A549 (cell line): ENCODE measurements around the gene MLKL. TPM values are rescaled to one million over a fixed set of nuclear protein-coding genes. Genes with fewer than 3 reads are reported as not detected.

Source experiments
- ATAC-seq, 2 experiments: fragments of 200-7000 bp in 1 of 2; fragments of >200 bp in 1 of 2; cut with Nextera tagmentation in 1 of 2; cut with Tn5 transposase in 1 of 2; 3 replicates each; pipeline versions ENCODE4 v1.8.0 to v1.9.1; 2018 to 2020; ENCODE audit warnings: mild to moderate bottlenecking in 1 of 2, moderate library complexity in 1 of 2
- CTCF ChIA-PET: fragments of 300-600 bp; sonication (Branson Sonifier 250); formaldehyde crosslinking; extraction: SDS; loops from one replicate; lab custom pipeline; 2021; ENCODE audit warnings: antibody characterized with exemption, inconsistent platforms; lab: Yijun Ruan, JAX
- POLR2A ChIA-PET: fragments of 350-600 bp; formaldehyde crosslinking; extraction: SDS; loops from one replicate; lab custom pipeline; 2021; ENCODE audit warnings: antibody characterized with exemption, inconsistent platforms; lab: Yijun Ruan, JAX
- DNase-seq, 2 experiments: peaks; one replicate each; pipeline versions ENCODE4 v3.0.0 to v3.0.0-alpha.2; 2011 to 2016; ENCODE audit warnings: low read depth in 1 of 2, low spot score in 1 of 2
- FAIRE-seq: peaks from 2 replicates; lab custom pipeline; 2011; peaks lifted over from hg19 to GRCh38; lab: Jason Lieb, UNC
- H3K27ac ChIP-seq, 2 experiments: fragments of >200 bp; sonication (Bioruptor Twin); formaldehyde crosslinking; 3 replicates each; pipeline ENCODE4 v1.5.1; 2016 to 2017
- H3K4me1 ChIP-seq: fragments of >200 bp; sonication (Bioruptor Twin); formaldehyde crosslinking; 3 replicates; pipeline ENCODE4 v1.6.1; 2016
- H3K4me2 ChIP-seq: fragments of >200 bp; sonication (Bioruptor Twin); formaldehyde crosslinking; 3 replicates; pipeline ENCODE4 v1.6.1; 2016
- H3K4me3 ChIP-seq: fragments of >200 bp; sonication (Bioruptor Twin); formaldehyde crosslinking; 3 replicates; pipeline ENCODE4 v1.5.1; 2016
- H3K9me3 ChIP-seq: fragments of >200 bp; sonication (Bioruptor Twin); formaldehyde crosslinking; 3 replicates; pipeline ENCODE4 v1.6.1; 2016
- CEBPB ChIP-seq, 2 experiments: fragments of >200 bp in 1 of 2; sonication (Bioruptor Twin) in 1 of 2; formaldehyde crosslinking in 1 of 2; IDR thresholded peaks; 2 replicates each; pipeline ENCODE4 v1.6.1; 2012 to 2016
- EHF ChIP-seq: fragments of 250-450 bp; sonication (Bioruptor Pico); IDR thresholded peaks from 2 replicates; pipeline ENCODE4 v1.5.0; 2020; ENCODE audit warnings: mild to moderate bottlenecking
- HES2 ChIP-seq: fragments of >200 bp; sonication (Bioruptor Twin); formaldehyde crosslinking; IDR thresholded peaks from 2 replicates; pipeline ENCODE4 v1.6.1; 2016
- JUN ChIP-seq, 2 experiments: fragments of >200 bp; sonication (Bioruptor Twin); formaldehyde crosslinking; IDR thresholded peaks; 2 replicates in 1 of 2; 3 replicates in 1 of 2; pipeline ENCODE4 v1.6.1; 2016 to 2017
- KDM1A ChIP-seq: fragments of 200-600 bp; sonication (generic); IDR thresholded peaks from 2 replicates; pipeline ENCODE4 v1.6.1; 2016; ENCODE audit warnings: low read depth, mild to moderate bottlenecking
- KDM5A ChIP-seq: fragments of 200-600 bp; sonication (generic); IDR thresholded peaks from 2 replicates; pipeline ENCODE4 v1.6.1; 2016; ENCODE audit warnings: antibody characterized with exemption, mild to moderate bottlenecking
- PBX3 ChIP-seq: IDR thresholded peaks from 2 replicates; pipeline ENCODE4 v1.6.1; 2012
- RAD21 ChIP-seq, 2 experiments: fragments of >200 bp in 1 of 2; sonication (Bioruptor Twin) in 1 of 2; formaldehyde crosslinking in 1 of 2; IDR thresholded peaks in 1 of 2; conservative IDR thresholded peaks in 1 of 2; 2 replicates in 1 of 2; 3 replicates in 1 of 2; pipeline ENCODE4 v1.6.1; 2012 to 2018; ENCODE audit warnings: inconsistent platforms in 1 of 2
- REST ChIP-seq: fragments of 200-600 bp; sonication (generic); IDR thresholded peaks from 2 replicates; pipeline ENCODE4 v1.6.1; 2016; ENCODE audit warnings: antibody characterized with exemption, mild to moderate bottlenecking, moderate library complexity
- RFX5 ChIP-seq: fragments of 450-650 bp; IDR thresholded peaks from 2 replicates; pipeline ENCODE4 v1.7.1; 2014; ENCODE audit warnings: antibody characterized with exemption, mild to moderate bottlenecking, moderate library complexity
- TFCP2L1 ChIP-seq: fragments of 250-450 bp; sonication (Bioruptor Pico); IDR thresholded peaks from 2 replicates; pipeline ENCODE4 v1.5.0; 2021; ENCODE audit warnings: mild to moderate bottlenecking
- TP53 ChIP-seq: fragments of 250-450 bp; sonication (Bioruptor Pico); IDR thresholded peaks from 2 replicates; pipeline ENCODE4 v1.5.0; 2021; ENCODE audit warnings: mild to moderate bottlenecking, moderate library complexity
- ZNF302 ChIP-seq: fragments of 250-450 bp; sonication (Bioruptor Pico); IDR thresholded peaks from 2 replicates; pipeline ENCODE4 v1.9.0; 2021; ENCODE audit warnings: inconsistent platforms, mild to moderate bottlenecking, moderate library complexity
- ZSCAN20 ChIP-seq: fragments of 250-450 bp; sonication (Bioruptor Pico); IDR thresholded peaks from 2 replicates; pipeline ENCODE4 v1.8.0; 2022; ENCODE audit warnings: mild to moderate bottlenecking, moderate library complexity
- WGBS: methylation state at CpG from one replicate; pipeline ENCODE4 v1.1.6; 2017; ENCODE audit errors: missing lambda C conversion rate; 5-methylcytosine and 5-hydroxymethylcytosine counted together
- polyA plus RNA-seq, 4 experiments: library from polyadenylated mRNA; depleted of rRNA in 3 of 4; stranded (reverse); fragments of >200 nt; fragmentation: RNase III in 1 of 4; extraction: RNeasy Plus Mini Kit Qiagen cat#74134 plus additional on column Dnase treatment in 1 of 4; gene quantifications; 2 replicates in 3 of 4; 3 replicates in 1 of 4; pipeline ENCODE4 v1.2.3, GENCODE V29; 2011 to 2017
- TF ChIP-seq, protein P1 (sequence below): IDR thresholded peaks from 2 replicates; pipeline ENCODE4 v1.6.1; 2012

Gene MLKL
- polyA plus RNA-seq, 2 of the 4 experiments (the other 2 are of a cell fraction): 12.6 to 17.9 TPM

DNA sequence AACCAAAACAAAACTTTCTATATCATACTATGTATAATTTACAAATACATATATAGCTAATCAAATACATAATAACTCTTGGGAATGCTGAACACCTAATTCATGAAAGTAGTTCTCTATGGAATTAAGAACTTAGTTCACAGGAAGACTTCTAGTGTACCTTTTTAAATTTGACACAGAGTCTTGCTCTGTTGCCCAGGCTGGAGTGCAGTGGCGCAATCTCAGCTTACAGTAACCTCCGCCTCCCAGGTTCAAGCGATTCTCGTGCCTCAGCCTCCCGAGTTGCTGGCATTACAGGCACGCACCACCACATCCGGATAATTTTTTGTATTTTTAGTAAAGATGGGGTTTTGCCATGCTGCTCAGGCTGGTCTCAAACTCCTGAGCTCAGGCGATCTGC lies 58.7 kb downstream of the MLKL start:
- H3K9me3 ChIP-seq: no peaks in the 10 kb centered on the region
- ChIA-PET CTCF (interaction anchor here (1.4 to 2.4 kb wide), 3 partner anchors 10 to 19 kb away, joined by 3 to 13 read pairs (median 4); no protein-coding TSS in a partner anchor), POLR2A (no interaction called here)
- ATAC-seq (no peak), FAIRE-seq (no peak), DNase-seq (no peak)
- no peak overlapping the region for H3K27ac ChIP-seq
- 93% methylated on average over 8 of the region's 8 CpGs for WGBS
- H3K4me3 ChIP-seq: no peak overlapping the region
- TF ChIP-seq CEBPB (IDR thresholded peaks at IDR 0.05) (peak; percentile 22 to 25; a peak in 2 of 4 replicates), KDM5A (no peak)
- no peak overlapping the region for H3K4me2 ChIP-seq
- H3K4me1 ChIP-seq: no peaks in the 10 kb centered on the region

GRCh38 chr16:74637742-74638453 lies 62.8 kb downstream of the MLKL start:
- POLR2A ChIA-PET: no interaction called here
- no peak for FAIRE-seq
- CTCF ChIA-PET: interaction anchor here (0.8 to 2.7 kb wide), 6 partner anchors 10 to 225 kb away, joined by 3 to 8 read pairs (median 4); no protein-coding TSS in a partner anchor
- no peak for ATAC-seq
- Histone ChIP-seq H3K4me2 (no peak overlapping the region), H3K4me3 (no peak overlapping the region), H3K4me1 (no peaks in the 10 kb centered on the region), H3K27ac (no peak overlapping the region), H3K9me3 (no peaks in the 10 kb centered on the region)
- no peak for DNase-seq
- TF ChIP-seq EHF (CRISPR knock-in tag) (no peak), REST (no peak), ZSCAN20 (CRISPR knock-in tag) (no peak), RFX5 (no peak), PBX3 (no peak)
- WGBS: 79% methylated on average over 7 of the region's 7 CpGs

GRCh38 chr16:74635303-74635702 lies 65.4 kb downstream of the MLKL start:
- Histone ChIP-seq H3K9me3 (no peaks in the 10 kb centered on the region), H3K4me1 (no peaks in the 10 kb centered on the region), H3K4me2 (no peak overlapping the region), H3K4me3 (no peak overlapping the region), H3K27ac (no peak overlapping the region)
- DNase-seq (no peak), FAIRE-seq (no peak), ATAC-seq (no peak)
- ChIA-PET POLR2A (no interaction called here), CTCF (interaction anchor here (1.2 to 5.7 kb wide), 3 partner anchors 11 to 22 kb away, joined by 6 to 31 read pairs (median 8); no protein-coding TSS in a partner anchor)
- no peak for TF ChIP-seq KDM1A
- no peak for TF ChIP-seq TFCP2L1 (CRISPR knock-in tag)
- no peak for TF ChIP-seq PBX3
- TF ChIP-seq ZNF302 (CRISPR knock-in tag): no peak
- TF ChIP-seq, protein P1, sequence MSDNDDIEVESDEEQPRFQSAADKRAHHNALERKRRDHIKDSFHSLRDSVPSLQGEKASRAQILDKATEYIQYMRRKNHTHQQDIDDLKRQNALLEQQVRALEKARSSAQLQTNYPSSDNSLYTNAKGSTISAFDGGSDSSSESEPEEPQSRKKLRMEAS: no peak
- TF ChIP-seq TP53 (CRISPR knock-in tag): no peak
- TF ChIP-seq HES2: no peak
- TF ChIP-seq JUN (IDR thresholded peaks at IDR 0.05): no peak
- no peak for TF ChIP-seq RAD21 (conservative IDR thresholded peaks at IDR 0.05 in 1 of 2, IDR thresholded peaks at IDR 0.05 in 1 of 2)
- 89% methylated on average over 5 of the region's 5 CpGs for WGBS
